Measurements from ENCODE around the gene HACD1.

DNA sequence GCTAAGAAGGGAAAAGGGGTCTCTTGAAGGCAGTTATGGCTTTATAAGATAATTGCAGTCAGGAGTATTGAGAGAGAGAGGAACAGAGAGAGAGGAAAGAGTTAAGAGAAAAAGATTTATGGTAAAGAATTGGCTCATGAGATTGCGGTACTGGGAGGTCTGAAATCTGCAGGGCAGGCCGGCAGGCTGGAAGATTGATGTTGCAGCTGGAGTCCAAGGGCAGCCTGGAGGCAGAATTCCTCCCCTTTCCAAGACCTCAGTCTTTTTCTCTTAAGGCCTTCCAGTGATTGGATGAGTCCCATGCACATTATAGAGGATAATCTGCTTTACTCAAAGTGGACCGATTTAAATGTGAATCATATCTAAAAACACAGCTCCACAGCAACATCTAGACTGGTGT, 68.4 kb downstream of the HACD1 start:
- TF ChIP-seq, protein P1, sequence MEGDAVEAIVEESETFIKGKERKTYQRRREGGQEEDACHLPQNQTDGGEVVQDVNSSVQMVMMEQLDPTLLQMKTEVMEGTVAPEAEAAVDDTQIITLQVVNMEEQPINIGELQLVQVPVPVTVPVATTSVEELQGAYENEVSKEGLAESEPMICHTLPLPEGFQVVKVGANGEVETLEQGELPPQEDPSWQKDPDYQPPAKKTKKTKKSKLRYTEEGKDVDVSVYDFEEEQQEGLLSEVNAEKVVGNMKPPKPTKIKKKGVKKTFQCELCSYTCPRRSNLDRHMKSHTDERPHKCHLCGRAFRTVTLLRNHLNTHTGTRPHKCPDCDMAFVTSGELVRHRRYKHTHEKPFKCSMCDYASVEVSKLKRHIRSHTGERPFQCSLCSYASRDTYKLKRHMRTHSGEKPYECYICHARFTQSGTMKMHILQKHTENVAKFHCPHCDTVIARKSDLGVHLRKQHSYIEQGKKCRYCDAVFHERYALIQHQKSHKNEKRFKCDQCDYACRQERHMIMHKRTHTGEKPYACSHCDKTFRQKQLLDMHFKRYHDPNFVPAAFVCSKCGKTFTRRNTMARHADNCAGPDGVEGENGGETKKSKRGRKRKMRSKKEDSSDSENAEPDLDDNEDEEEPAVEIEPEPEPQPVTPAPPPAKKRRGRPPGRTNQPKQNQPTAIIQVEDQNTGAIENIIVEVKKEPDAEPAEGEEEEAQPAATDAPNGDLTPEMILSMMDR (conservative IDR thresholded peaks at IDR 0.05 in 1 of 2, IDR thresholded peaks at IDR 0.05 in 1 of 2; ENCODE audit: low read depth in 1 of 2, low read length in 2 of 2) = no peak
- no peak for TF ChIP-seq EZH2 (IDR thresholded peaks at IDR 0.05; ENCODE audit: low read length, missing control alignments)

All from fibroblast of lung (primary cell).